H1 (cell line): ENCODE measurements around the gene CENPM.

Experiments
- CHD1 ChIP-seq: IDR thresholded peaks from 2 replicates; pipeline ENCODE4 v1.6.1; 2012; ENCODE audit warnings: low read depth, low read length, improper control_type of control experiment
- CREB1 ChIP-seq: IDR thresholded peaks from 2 replicates; pipeline ENCODE4 v1.6.1; 2012; ENCODE audit warnings: inconsistent platforms
- EP300 ChIP-seq, 2 experiments: IDR thresholded peaks; 1 replicate in 1 of 2; 2 replicates in 1 of 2; pipeline ENCODE4 v1.6.1; 2011 to 2012; ENCODE audit warnings: low read depth in 2 of 2, low read length in 2 of 2, mild to moderate bottlenecking in 2 of 2, borderline replicate concordance in 1 of 2, inconsistent platforms in 1 of 2, moderate library complexity in 1 of 2
- EZH2 ChIP-seq: fragments of 200-600 bp; sonication (generic); IDR thresholded peaks from 2 replicates; pipeline ENCODE4 v1.7.1; 2012; ENCODE audit warnings: low read depth, mild to moderate bottlenecking, moderate library complexity, low read length, inconsistent platforms; ENCODE audit not compliant: severe bottlenecking
- POLR2A ChIP-seq, 2 experiments: IDR thresholded peaks; 1 replicate in 1 of 2; 2 replicates in 1 of 2; pipeline ENCODE4 v1.6.1; 2011; ENCODE audit warnings: low read depth in 2 of 2, low read length in 2 of 2, mild to moderate bottlenecking in 2 of 2; ENCODE audit errors: control extremely low read depth in 1 of 2
- POLR2AphosphoS5 ChIP-seq: IDR thresholded peaks from 2 replicates; pipeline ENCODE4 v1.6.1; 2011; ENCODE audit warnings: low read depth, low read length
- RAD21 ChIP-seq, 2 experiments: IDR thresholded peaks in 1 of 2; conservative IDR thresholded peaks in 1 of 2; 2 replicates each; pipeline ENCODE4 v1.6.1; 2011; ENCODE audit warnings: low read depth in 2 of 2, low read length in 2 of 2, improper control_type of control experiment in 1 of 2, inconsistent platforms in 1 of 2, mild to moderate bottlenecking in 1 of 2, moderate library complexity in 1 of 2
- RBBP5 ChIP-seq: IDR thresholded peaks from 2 replicates; pipeline ENCODE4 v1.7.1; 2012; ENCODE audit warnings: low read depth, mild to moderate bottlenecking, inconsistent platforms, low read length, moderate library complexity, borderline replicate concordance
- SUZ12 ChIP-seq: fragments of 200-600 bp; sonication (generic); IDR thresholded peaks from 2 replicates; pipeline ENCODE4 v1.6.1; 2012; ENCODE audit warnings: mild to moderate bottlenecking, inconsistent platforms, low read length, moderate library complexity, mixed read lengths
- TAF1 ChIP-seq: IDR thresholded peaks from 2 replicates; pipeline ENCODE4 v1.6.1; 2011; ENCODE audit warnings: mild to moderate bottlenecking, low read depth, low read length
- TCF12 ChIP-seq: IDR thresholded peaks from 2 replicates; pipeline ENCODE4 v1.6.1; 2011; ENCODE audit warnings: low read depth, mild to moderate bottlenecking, low read length
- ZNF274 ChIP-seq: IDR thresholded peaks from 2 replicates; pipeline ENCODE4 v1.7.0; 2012; ENCODE audit warnings: low read length, borderline replicate concordance; ENCODE audit errors: extremely low read depth
- TF ChIP-seq, protein P1 (sequence below), 3 experiments: IDR thresholded peaks; 1 replicate in 2 of 3; 2 replicates in 1 of 3; pipeline versions ENCODE4 v1.5.1 to v1.6.1; 2011; ENCODE audit warnings: low read length in 3 of 3, mild to moderate bottlenecking in 3 of 3, inconsistent platforms in 2 of 3, low read depth in 1 of 3, moderate library complexity in 1 of 3; ENCODE audit not compliant: insufficient read depth in 1 of 3; ENCODE audit errors: control extremely low read depth in 1 of 3
- TF ChIP-seq, protein P2 (sequence below): IDR thresholded peaks from 2 replicates; pipeline ENCODE4 v1.6.1; 2011; ENCODE audit warnings: low read length, improper control_type of control experiment

DNA sequence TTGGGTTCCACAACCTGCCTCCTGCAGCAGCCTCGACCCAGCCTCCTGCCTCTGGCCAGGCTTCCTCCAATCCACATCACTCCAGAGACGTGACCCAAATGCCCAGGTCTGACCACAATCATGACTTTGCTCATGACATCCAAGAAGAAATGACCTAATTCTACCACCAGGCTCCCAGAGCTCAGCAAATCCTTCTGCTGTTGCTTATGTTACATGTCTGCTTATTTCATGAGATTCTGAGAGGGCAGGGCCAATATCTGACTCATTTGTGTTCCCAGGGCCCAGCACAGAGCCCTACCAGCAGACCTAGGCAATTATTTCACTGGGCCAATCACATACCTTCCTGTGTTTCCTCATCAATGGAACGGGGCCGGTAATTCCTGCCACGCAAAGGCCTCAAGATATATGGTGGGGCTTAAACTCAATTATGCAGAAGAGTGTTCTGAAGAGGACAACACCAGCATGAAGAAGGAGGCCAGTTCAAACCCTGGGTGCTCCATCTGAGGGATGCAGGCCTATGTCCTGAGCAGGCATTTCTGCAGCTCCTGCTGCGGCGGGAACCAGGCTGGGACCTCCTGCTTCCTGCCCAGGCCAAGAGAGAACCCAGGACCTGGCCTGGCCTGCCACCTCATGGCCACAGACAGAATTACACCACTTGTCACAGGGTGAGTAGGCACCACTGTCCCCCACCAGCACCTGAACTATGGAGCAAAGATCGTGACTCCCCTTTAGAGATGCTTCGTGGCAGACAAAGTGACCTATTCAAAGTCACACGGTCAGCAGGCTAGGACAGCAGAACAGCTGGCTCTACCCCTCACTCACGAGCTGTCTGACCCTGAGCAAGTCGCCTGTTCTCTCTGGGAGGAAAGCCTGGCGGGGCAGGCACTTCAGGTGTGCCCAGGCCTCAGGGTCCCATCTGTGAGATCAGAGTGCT is 5.9 kb downstream of the CENPM start:
- no peak; the same call in 1 of the 2 replicates for TF ChIP-seq CREB1
- no peak for TF ChIP-seq EZH2
- TF ChIP-seq CHD1: no peak
- TF ChIP-seq, protein P1, sequence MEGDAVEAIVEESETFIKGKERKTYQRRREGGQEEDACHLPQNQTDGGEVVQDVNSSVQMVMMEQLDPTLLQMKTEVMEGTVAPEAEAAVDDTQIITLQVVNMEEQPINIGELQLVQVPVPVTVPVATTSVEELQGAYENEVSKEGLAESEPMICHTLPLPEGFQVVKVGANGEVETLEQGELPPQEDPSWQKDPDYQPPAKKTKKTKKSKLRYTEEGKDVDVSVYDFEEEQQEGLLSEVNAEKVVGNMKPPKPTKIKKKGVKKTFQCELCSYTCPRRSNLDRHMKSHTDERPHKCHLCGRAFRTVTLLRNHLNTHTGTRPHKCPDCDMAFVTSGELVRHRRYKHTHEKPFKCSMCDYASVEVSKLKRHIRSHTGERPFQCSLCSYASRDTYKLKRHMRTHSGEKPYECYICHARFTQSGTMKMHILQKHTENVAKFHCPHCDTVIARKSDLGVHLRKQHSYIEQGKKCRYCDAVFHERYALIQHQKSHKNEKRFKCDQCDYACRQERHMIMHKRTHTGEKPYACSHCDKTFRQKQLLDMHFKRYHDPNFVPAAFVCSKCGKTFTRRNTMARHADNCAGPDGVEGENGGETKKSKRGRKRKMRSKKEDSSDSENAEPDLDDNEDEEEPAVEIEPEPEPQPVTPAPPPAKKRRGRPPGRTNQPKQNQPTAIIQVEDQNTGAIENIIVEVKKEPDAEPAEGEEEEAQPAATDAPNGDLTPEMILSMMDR (IDR thresholded peaks at IDR 0.05; ENCODE audit: control extremely low read depth in 1 of 3, insufficient read depth in 1 of 3, low read depth in 1 of 3, low read length in 3 of 3): peak; percentile 92 to 96 (median 95)
- TF ChIP-seq, protein P2, sequence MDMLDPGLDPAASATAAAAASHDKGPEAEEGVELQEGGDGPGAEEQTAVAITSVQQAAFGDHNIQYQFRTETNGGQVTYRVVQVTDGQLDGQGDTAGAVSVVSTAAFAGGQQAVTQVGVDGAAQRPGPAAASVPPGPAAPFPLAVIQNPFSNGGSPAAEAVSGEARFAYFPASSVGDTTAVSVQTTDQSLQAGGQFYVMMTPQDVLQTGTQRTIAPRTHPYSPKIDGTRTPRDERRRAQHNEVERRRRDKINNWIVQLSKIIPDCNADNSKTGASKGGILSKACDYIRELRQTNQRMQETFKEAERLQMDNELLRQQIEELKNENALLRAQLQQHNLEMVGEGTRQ: no peak; the same call in 1 of the 2 replicates
- no peak for TF ChIP-seq EP300 (IDR thresholded peaks at IDR 0.05; ENCODE audit: borderline replicate concordance in 1 of 2, low read depth in 2 of 2, low read length in 2 of 2)
- TF ChIP-seq SUZ12: no peak
- TF ChIP-seq TAF1: no peak
- no peak; the same call in 1 of the 2 replicates for TF ChIP-seq POLR2AphosphoS5
- TF ChIP-seq RBBP5: no peak
- TF ChIP-seq ZNF274: no peak
- TF ChIP-seq POLR2A (IDR thresholded peaks at IDR 0.05; ENCODE audit: control extremely low read depth in 1 of 2, low read depth in 2 of 2, low read length in 2 of 2): no peak
- no peak for TF ChIP-seq TCF12
- TF ChIP-seq RAD21 (IDR thresholded peaks at IDR 0.05 in 1 of 2, conservative IDR thresholded peaks at IDR 0.05 in 1 of 2; ENCODE audit: low read depth in 2 of 2, low read length in 2 of 2): peak; percentile 95 to 96
